Parathyroid adenoma (tissue), 2 donors: ENCODE measurements around the gene LGALS8.

Experiments
- H2AFZ ChIP-seq: fragments of 300-600 bp; sonication (generic); one replicate; pipeline ENCODE4 v1.7.0; 2017; ENCODE audit warnings: antibody characterized with exemption, mild to moderate bottlenecking
- H3K27ac ChIP-seq: fragments of 300-600 bp; sonication (generic); one replicate; pipeline ENCODE4 v1.7.0; 2017
- H3K27me3 ChIP-seq: fragments of 300-600 bp; sonication (generic); one replicate; pipeline ENCODE4 v1.7.0; 2017; ENCODE audit warnings: low read length; ENCODE audit not compliant: control insufficient read depth, insufficient read depth
- H3K36me3 ChIP-seq: fragments of 300-600 bp; sonication (generic); one replicate; pipeline ENCODE4 v1.7.0; 2017; ENCODE audit warnings: low read length; ENCODE audit not compliant: control insufficient read depth, insufficient read depth
- H3K4me1 ChIP-seq: fragments of 300-600 bp; sonication (generic); one replicate; pipeline ENCODE4 v1.7.0; 2017; ENCODE audit warnings: control low read depth
- H3K4me2 ChIP-seq: fragments of 300-600 bp; sonication (generic); one replicate; pipeline ENCODE4 v1.7.0; 2017; ENCODE audit warnings: low read length
- H3K4me3 ChIP-seq: fragments of 300-600 bp; sonication (generic); one replicate; pipeline ENCODE4 v1.7.0; 2017; ENCODE audit warnings: low read depth, low read length
- H3K79me2 ChIP-seq: fragments of 300-600 bp; sonication (generic); one replicate; pipeline ENCODE4 v1.7.0; 2017; ENCODE audit warnings: control low read depth
- H3K9ac ChIP-seq: fragments of 300-600 bp; sonication (generic); one replicate; pipeline ENCODE4 v1.7.0; 2017; ENCODE audit warnings: mild to moderate bottlenecking
- H3K9me3 ChIP-seq: fragments of 300-600 bp; sonication (generic); one replicate; pipeline ENCODE4 v1.7.0; 2017; ENCODE audit warnings: low read length; ENCODE audit not compliant: control insufficient read depth
- TF ChIP-seq, protein P1 (sequence below): fragments of 300-600 bp; sonication (generic); IDR thresholded peaks from one replicate; pipeline ENCODE4 v1.7.0; 2017; ENCODE audit warnings: antibody characterized with exemption, mild to moderate bottlenecking
- donor health status: primary hyperparathyroidism.

Gene LGALS8

DNA sequence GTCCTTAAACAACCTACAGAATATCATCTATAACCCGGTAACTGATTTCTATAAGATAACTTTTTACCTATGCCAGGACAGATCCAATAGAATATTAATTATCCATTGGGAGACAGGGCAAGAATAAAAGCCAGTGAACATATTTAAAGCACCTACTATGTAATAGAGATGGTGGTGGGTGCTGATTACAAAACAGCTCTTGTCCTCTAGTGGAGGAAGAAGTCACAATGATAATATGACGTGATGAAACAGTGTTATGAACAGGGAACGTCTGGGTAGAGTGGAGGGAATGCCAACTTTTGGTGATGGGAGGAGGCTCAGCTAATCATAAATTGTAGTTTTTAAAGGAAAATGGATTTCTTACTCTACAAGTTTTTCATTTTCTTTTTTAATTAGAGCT is 2.3 kb downstream of the LGALS8 start:
- no peak overlapping the region for H3K4me3 ChIP-seq
- H3K27me3 ChIP-seq = no peaks in the 10 kb centered on the region
- no peaks in the 10 kb centered on the region for H3K4me1 ChIP-seq
- no peak overlapping the region for H3K4me2 ChIP-seq
- H3K36me3 ChIP-seq = no peaks in the 10 kb centered on the region
- no peak overlapping the region for H2AFZ ChIP-seq
- H3K79me2 ChIP-seq = peaks cover 10% of the 10 kb centered on the region
- H3K9me3 ChIP-seq = no peaks in the 10 kb centered on the region
- TF ChIP-seq, protein P1, sequence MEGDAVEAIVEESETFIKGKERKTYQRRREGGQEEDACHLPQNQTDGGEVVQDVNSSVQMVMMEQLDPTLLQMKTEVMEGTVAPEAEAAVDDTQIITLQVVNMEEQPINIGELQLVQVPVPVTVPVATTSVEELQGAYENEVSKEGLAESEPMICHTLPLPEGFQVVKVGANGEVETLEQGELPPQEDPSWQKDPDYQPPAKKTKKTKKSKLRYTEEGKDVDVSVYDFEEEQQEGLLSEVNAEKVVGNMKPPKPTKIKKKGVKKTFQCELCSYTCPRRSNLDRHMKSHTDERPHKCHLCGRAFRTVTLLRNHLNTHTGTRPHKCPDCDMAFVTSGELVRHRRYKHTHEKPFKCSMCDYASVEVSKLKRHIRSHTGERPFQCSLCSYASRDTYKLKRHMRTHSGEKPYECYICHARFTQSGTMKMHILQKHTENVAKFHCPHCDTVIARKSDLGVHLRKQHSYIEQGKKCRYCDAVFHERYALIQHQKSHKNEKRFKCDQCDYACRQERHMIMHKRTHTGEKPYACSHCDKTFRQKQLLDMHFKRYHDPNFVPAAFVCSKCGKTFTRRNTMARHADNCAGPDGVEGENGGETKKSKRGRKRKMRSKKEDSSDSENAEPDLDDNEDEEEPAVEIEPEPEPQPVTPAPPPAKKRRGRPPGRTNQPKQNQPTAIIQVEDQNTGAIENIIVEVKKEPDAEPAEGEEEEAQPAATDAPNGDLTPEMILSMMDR = no peak
- H3K9ac ChIP-seq = no peak overlapping the region
- H3K27ac ChIP-seq = no peak overlapping the region

- H3K27me3 ChIP-seq = no peaks in the 10 kb centered on the region
- no peaks in the 10 kb centered on the region for H3K4me1 ChIP-seq
- no peaks in the 10 kb centered on the region for H3K36me3 ChIP-seq
- no peak overlapping the region for H3K9ac ChIP-seq
- H2AFZ ChIP-seq = no peak overlapping the region
- H3K4me2 ChIP-seq = no peak overlapping the region
- H3K27ac ChIP-seq = no peak overlapping the region
- no peak overlapping the region for H3K4me3 ChIP-seq
- H3K79me2 ChIP-seq = peaks cover 19% of the 10 kb centered on the region
- H3K9me3 ChIP-seq = no peaks in the 10 kb centered on the region
- TF ChIP-seq, protein P1 = no peak
Observed at GRCh38 chr1:236530286-236530685, 6.5 kb downstream of the LGALS8 start.

- Histone ChIP-seq H3K9ac (no peak overlapping the region), H3K27ac (no peak overlapping the region), H3K79me2 (peaks cover 19% of the 10 kb centered on the region), H3K36me3 (no peaks in the 10 kb centered on the region), H3K27me3 (no peaks in the 10 kb centered on the region), H3K9me3 (no peaks in the 10 kb centered on the region), H3K4me1 (no peaks in the 10 kb centered on the region), H2AFZ (no peak overlapping the region), H3K4me2 (no peak overlapping the region), H3K4me3 (no peak overlapping the region)
- TF ChIP-seq, protein P1 = no peak
Observed at GRCh38 chr1:236530959-236531358, 7.2 kb downstream of the LGALS8 start.

DNA sequence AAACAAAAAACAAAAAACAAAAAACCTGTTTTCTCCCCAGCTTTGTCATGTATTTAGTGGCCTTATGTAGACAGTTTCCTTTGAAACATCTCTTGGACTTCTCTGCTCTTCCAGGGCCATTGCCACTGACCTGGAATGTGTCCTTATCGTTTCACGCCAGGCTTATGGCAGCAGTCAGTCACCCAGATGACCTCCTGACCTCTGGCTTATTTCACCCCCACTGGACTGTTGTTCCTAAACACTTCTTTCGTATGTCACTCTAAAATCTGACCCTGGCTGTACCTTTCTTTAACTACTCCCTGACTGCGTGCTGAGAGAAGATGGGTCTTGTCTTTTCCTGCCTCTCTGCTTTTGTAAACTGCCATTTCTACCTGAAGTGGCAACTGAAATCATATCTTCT is 9.1 kb downstream of the LGALS8 start:
- Histone ChIP-seq H3K27me3 (no peaks in the 10 kb centered on the region), H3K4me2 (no peak overlapping the region), H3K4me3 (no peak overlapping the region), H3K9ac (no peak overlapping the region), H2AFZ (no peak overlapping the region), H3K36me3 (no peaks in the 10 kb centered on the region), H3K79me2 (peaks cover 13% of the 10 kb centered on the region), H3K27ac (no peak overlapping the region), H3K9me3 (no peaks in the 10 kb centered on the region), H3K4me1 (no peaks in the 10 kb centered on the region)
- TF ChIP-seq, protein P1 = no peak

- H3K4me3 ChIP-seq = no peak overlapping the region
- TF ChIP-seq, protein P1 = no peak
- no peak overlapping the region for H3K27ac ChIP-seq
- no peaks in the 10 kb centered on the region for H3K27me3 ChIP-seq
- no peak overlapping the region for H2AFZ ChIP-seq
- no peak overlapping the region for H3K4me2 ChIP-seq
- H3K36me3 ChIP-seq = no peaks in the 10 kb centered on the region
- no peaks in the 10 kb centered on the region for H3K4me1 ChIP-seq
- H3K9ac ChIP-seq = no peak overlapping the region
- H3K9me3 ChIP-seq = no peaks in the 10 kb centered on the region
- peaks cover 10% of the 10 kb centered on the region for H3K79me2 ChIP-seq
Observed at GRCh38 chr1:236534151-236534651, 10.4 kb downstream of the LGALS8 start.
